Neuronal stem cell (in vitro differentiated cells): ENCODE results near the gene SOST. TPM values are rescaled to one million over a fixed set of nuclear protein-coding genes. Genes with fewer than 3 reads are reported as not detected.

ENCODE experiments used
- DNase-seq: peaks from one replicate; pipeline ENCODE4 v3.0.0-alpha.2; 2013; ENCODE audit warnings: low spot score
- H2AFZ ChIP-seq: one replicate; pipeline ENCODE4 v1.6.1; 2013; ENCODE audit warnings: mild to moderate bottlenecking, low read length, inconsistent platforms
- H2AK5ac ChIP-seq: 2 replicates; pipeline ENCODE4 v1.6.1; 2013; ENCODE audit warnings: low read depth, mild to moderate bottlenecking, inconsistent platforms, low read length, moderate library complexity, mixed read lengths
- H2BK120ac ChIP-seq: 2 replicates; pipeline ENCODE4 v1.6.1; 2013; ENCODE audit warnings: low read depth, mild to moderate bottlenecking, inconsistent platforms, low read length, moderate library complexity, mixed read lengths
- H2BK12ac ChIP-seq: one replicate; pipeline ENCODE4 v1.6.1; 2013; ENCODE audit warnings: low read length, inconsistent platforms
- H2BK15ac ChIP-seq: 2 replicates; pipeline ENCODE4 v1.6.1; 2013; ENCODE audit warnings: mild to moderate bottlenecking, low read length, inconsistent platforms, mixed read lengths
- H2BK5ac ChIP-seq: one replicate; pipeline ENCODE4 v1.6.1; 2013; ENCODE audit warnings: inconsistent platforms, mild to moderate bottlenecking, low read length, moderate library complexity
- H3K14ac ChIP-seq: one replicate; pipeline ENCODE4 v1.6.1; 2013; ENCODE audit warnings: low read length, inconsistent platforms
- H3K18ac ChIP-seq: 2 replicates; pipeline ENCODE4 v1.6.1; 2013; ENCODE audit warnings: low read length, inconsistent platforms
- H3K23ac ChIP-seq: 2 replicates; pipeline ENCODE4 v1.6.1; 2013; ENCODE audit warnings: low read depth, mild to moderate bottlenecking, mixed read lengths, low read length, inconsistent platforms; ENCODE audit not compliant: poor library complexity
- H3K27ac ChIP-seq: replicated peaks from 3 replicates; pipeline ENCODE4 v1.5.1; 2013; ENCODE audit warnings: low read length, inconsistent platforms
- H3K27me3 ChIP-seq, 3 experiments: 2 replicates each; pipeline ENCODE4 v1.6.1; 2013; ENCODE audit warnings: low read length in 3 of 3, mild to moderate bottlenecking in 2 of 3, inconsistent platforms in 1 of 3, low read depth in 1 of 3, mixed read lengths in 1 of 3, moderate library complexity in 1 of 3; ENCODE audit not compliant: control insufficient read depth in 3 of 3, insufficient read depth in 3 of 3
- H3K36me3 ChIP-seq, 2 donors: replicated peaks in 1 of 2; 2 replicates each; pipeline ENCODE4 v1.6.1; 2013; ENCODE audit warnings: low read length in 2 of 2; ENCODE audit not compliant: control insufficient read depth in 2 of 2, insufficient read depth in 2 of 2
- H3K4ac ChIP-seq: 2 replicates; pipeline ENCODE4 v1.6.1; 2013; ENCODE audit warnings: inconsistent platforms, mild to moderate bottlenecking, low read length, moderate library complexity
- H3K4me1 ChIP-seq, 2 donors: 1 replicate in 1 of 2; 2 replicates in 1 of 2; pipeline ENCODE4 v1.6.1; 2013; ENCODE audit warnings: low read length in 2 of 2, low read depth in 1 of 2; ENCODE audit not compliant: control insufficient read depth in 2 of 2, insufficient read depth in 1 of 2
- H3K4me2 ChIP-seq: one replicate; pipeline ENCODE4 v1.6.1; 2013; ENCODE audit warnings: mild to moderate bottlenecking, low read length, inconsistent platforms; ENCODE audit not compliant: insufficient read depth, poor library complexity, severe bottlenecking
- H3K4me3 ChIP-seq, 2 donors: 2 replicates each; pipeline ENCODE4 v1.5.1; 2013; ENCODE audit warnings: low read length in 2 of 2, mild to moderate bottlenecking in 2 of 2, inconsistent platforms in 1 of 2, moderate library complexity in 1 of 2
- H3K79me1 ChIP-seq: one replicate; pipeline ENCODE4 v1.6.1; 2013; ENCODE audit warnings: low read depth, mild to moderate bottlenecking, inconsistent platforms, low read length, moderate library complexity
- H3K9ac ChIP-seq: one replicate; pipeline ENCODE4 v1.6.1; 2013; ENCODE audit warnings: mild to moderate bottlenecking, low read depth, low read length, inconsistent platforms; ENCODE audit not compliant: poor library complexity
- H3K9me3 ChIP-seq, 2 donors: replicated peaks in 1 of 2; 2 replicates each; pipeline versions ENCODE3 to v1.6.1; 2013; ENCODE audit warnings: low read length in 2 of 2, mild to moderate bottlenecking in 2 of 2, inconsistent platforms in 1 of 2, low read depth in 1 of 2, mixed read lengths in 1 of 2, moderate library complexity in 1 of 2; ENCODE audit not compliant: control insufficient read depth in 2 of 2, insufficient read depth in 1 of 2
- H4K8ac ChIP-seq: one replicate; pipeline ENCODE4 v1.6.1; 2013; ENCODE audit warnings: low read depth, mild to moderate bottlenecking, inconsistent platforms, low read length, moderate library complexity
- H4K91ac ChIP-seq: one replicate; pipeline ENCODE4 v1.6.1; 2013; ENCODE audit warnings: low read length, low read depth, mild to moderate bottlenecking, inconsistent platforms; ENCODE audit not compliant: poor library complexity
- WGBS, 2 donors: extraction: QIAGEN DNeasy Blood & Tissue Kit; methylation state at CpG; one replicate each; pipeline ENCODE4 v1.1.7; 2013; ENCODE audit warnings: missing lambda C conversion rate in 2 of 2, mixed read lengths in 1 of 2; ENCODE audit not compliant: insufficient read length in 2 of 2, insufficient replicate concordance in 1 of 2; ENCODE audit errors: extremely low coverage in 2 of 2; 5-methylcytosine and 5-hydroxymethylcytosine counted together
- polyA plus RNA-seq, 2 experiments: library from polyadenylated mRNA; stranded (reverse); fragments of 200-250 nt; gene quantifications; one replicate each; pipeline ENCODE4 v1.2.3, GENCODE V29; 2013

SOST gene
- polyA plus RNA-seq (2013, experiment 1 of 2), result 0.03 TPM
- not detected for polyA plus RNA-seq (2013, experiment 2 of 2)

DNA sequence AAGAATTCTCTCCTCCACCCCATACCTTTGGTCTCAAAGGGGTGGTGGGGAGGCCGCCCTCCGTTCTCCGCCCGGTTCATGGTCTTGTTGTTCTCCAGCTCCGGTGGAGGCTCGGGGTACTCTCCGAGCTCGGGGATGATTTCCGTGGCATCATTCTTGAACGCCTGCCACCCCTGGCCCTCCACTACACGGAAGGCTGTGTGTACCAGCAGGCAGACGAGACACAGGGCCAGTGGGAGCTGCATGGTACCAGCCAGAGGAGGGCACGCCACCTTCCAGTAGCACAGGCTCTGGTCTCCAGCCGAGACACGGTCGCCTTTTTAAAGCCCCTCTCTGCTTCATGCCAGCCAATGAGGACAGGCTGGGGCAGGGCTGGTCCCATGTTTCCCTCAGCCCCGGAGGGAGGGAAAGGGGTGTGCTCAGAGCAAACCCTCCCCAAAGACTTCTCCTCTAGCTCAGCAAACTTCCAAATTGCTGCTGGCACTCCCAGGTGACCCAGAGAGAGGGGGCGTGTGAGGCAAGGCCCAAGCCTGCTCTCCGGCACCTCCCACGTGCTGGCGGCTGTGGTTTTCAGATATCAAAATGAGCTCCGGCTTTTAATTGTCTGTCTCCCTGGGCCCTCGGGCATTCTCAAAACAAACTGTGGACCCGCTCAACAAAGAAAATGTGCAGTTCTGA, at the start of gene SOST:
SOST (minus strand) TSS at position 295 of the 678 bp plus-strand sequence; CDS start at position 245, 50 bp downstream.
- no peak within 1 kb of the TSS for H2BK5ac ChIP-seq
- no peak within 1 kb of the TSS for H3K14ac ChIP-seq
- H2AK5ac ChIP-seq, result peak within 1 kb of the TSS; percentile 36
- no peak for DNase-seq
- no peaks in the 10 kb centered on the region for H3K36me3 ChIP-seq
- H2BK12ac ChIP-seq, result no peak within 1 kb of the TSS
- no peak within 1 kb of the TSS for H2BK120ac ChIP-seq
- no peak within 1 kb of the TSS for H2AFZ ChIP-seq
- no peak within 1 kb of the TSS for H4K91ac ChIP-seq
- WGBS, 2 donors, result no CpG with 5 or more reads among the region's 24 CpGs
- H3K4me1 ChIP-seq, result peaks cover 4 to 6% of the 10 kb centered on the region in 2 donors
- peaks cover 0 to 57% (median 33%) of the 10 kb centered on the region in 3 experiments for H3K27me3 ChIP-seq
- no peaks in the 10 kb centered on the region for H3K79me1 ChIP-seq
- H3K4me2 ChIP-seq, result no peak within 1 kb of the TSS
- H3K27ac ChIP-seq, result no peak within 1 kb of the TSS
- peak within 1 kb of the TSS; percentile 8 for H3K23ac ChIP-seq
- peak within 1 kb of the TSS in 1 of 2 donors; percentile 17 for H3K4me3 ChIP-seq
- H3K9me3 ChIP-seq, result no peaks in the 10 kb centered on the region
- no peak within 1 kb of the TSS for H3K9ac ChIP-seq
- no peak within 1 kb of the TSS for H4K8ac ChIP-seq
- no peak within 1 kb of the TSS for H3K4ac ChIP-seq
- peak within 1 kb of the TSS; percentile 70 for H3K18ac ChIP-seq
- peak within 1 kb of the TSS; percentile 18 for H2BK15ac ChIP-seq

DNA sequence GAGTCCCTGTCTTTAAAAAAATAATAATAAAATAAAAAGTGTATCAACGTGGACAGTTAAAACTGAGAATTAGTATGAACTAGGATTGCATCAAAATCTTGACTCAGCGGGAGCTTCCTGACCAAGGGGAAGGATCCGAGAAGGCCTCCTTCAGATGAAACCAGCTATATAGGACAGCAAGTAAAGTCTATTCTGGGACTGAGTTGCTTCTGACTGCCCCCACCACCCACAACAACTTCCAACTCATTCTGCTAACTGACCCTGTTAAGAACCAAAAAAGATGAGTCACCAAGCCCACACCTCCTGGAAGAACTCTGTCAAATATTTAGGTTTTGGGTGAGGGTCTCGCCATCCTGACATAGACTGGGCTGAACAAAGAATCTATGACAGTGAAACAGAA, 49.5 kb upstream of the SOST start:
- Histone ChIP-seq H3K27ac (no peak overlapping the region), H2BK12ac (no peak overlapping the region), H2AK5ac (no peak overlapping the region), H3K18ac (no peak overlapping the region), H3K4ac (no peak overlapping the region), H2BK5ac (no peak overlapping the region), H4K91ac (no peak overlapping the region), H2BK15ac (no peak overlapping the region), H3K4me1 (peaks cover 3 to 6% of the 10 kb centered on the region in 2 donors), H2AFZ (no peak overlapping the region), H3K9ac (no peak overlapping the region), H3K79me1 (no peaks in the 10 kb centered on the region), H3K27me3 (no peaks in the 10 kb centered on the region), H3K36me3 (peaks cover 0 to 7% of the 10 kb centered on the region in 2 donors), H3K23ac (no peak overlapping the region), H3K9me3 (no peaks in the 10 kb centered on the region), H3K14ac (no peak overlapping the region), H3K4me2 (no peak overlapping the region), H2BK120ac (no peak overlapping the region), H4K8ac (no peak overlapping the region), H3K4me3 (no peak overlapping the region)
- DNase-seq, result no peak
- no CpG with 5 or more reads among the region's 4 CpGs for WGBS, 2 donors

DNA sequence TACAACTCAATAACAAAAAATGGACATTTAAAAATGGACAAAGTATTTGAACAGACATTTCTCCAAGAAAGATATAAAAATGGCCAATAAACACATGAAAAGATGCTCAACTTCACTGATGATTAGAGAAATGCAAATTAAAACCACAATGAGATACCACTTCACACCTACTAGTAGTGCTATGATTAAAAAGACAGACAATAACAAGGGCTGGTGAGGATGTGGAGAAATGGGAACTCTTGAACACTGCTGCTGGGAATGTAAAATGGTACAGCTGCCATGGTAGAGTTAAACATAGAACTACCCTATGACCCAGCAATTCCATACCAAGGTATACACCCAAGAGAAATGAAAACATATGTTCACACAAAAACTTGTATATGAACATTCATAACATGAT, 46.5 kb upstream of the SOST start:
- no peak for DNase-seq
- Histone ChIP-seq H3K36me3 (peaks cover 0 to 3% of the 10 kb centered on the region in 2 donors), H3K18ac (no peak overlapping the region), H3K4ac (no peak overlapping the region), H3K14ac (no peak overlapping the region), H3K23ac (no peak overlapping the region), H3K9ac (no peak overlapping the region), H3K4me3 (no peak overlapping the region), H2AFZ (no peak overlapping the region), H4K91ac (no peak overlapping the region), H3K9me3 (peaks cover 0 to 2% of the 10 kb centered on the region in 2 donors), H3K27me3 (no peaks in the 10 kb centered on the region), H3K27ac (no peak overlapping the region), H4K8ac (no peak overlapping the region), H3K4me1 (peaks cover 3 to 10% of the 10 kb centered on the region in 2 donors), H2BK15ac (no peak overlapping the region), H2BK120ac (no peak overlapping the region), H2AK5ac (no peak overlapping the region), H2BK12ac (no peak overlapping the region), H3K4me2 (no peak overlapping the region), H2BK5ac (no peak overlapping the region), H3K79me1 (no peaks in the 10 kb centered on the region)

DNA sequence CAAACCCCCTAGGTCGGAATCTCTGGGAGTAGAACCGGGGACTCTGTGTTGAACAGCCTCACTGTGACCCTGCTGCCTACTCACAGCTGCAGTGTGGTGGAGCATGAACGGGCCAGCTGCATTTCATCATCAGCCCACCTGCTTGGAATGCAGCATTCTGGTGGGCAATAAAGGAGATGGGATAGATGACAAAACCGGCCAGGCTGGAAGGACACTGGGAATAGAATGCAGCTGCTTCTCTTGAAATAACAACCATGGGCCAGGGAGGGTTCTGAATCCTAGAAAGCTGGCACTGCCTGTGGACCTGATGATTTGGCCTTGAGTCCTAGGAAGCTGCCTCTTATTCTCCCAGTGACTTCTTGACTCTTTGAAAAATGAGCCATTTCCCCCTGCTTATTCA, 45.2 kb upstream of the SOST start:
- Histone ChIP-seq H3K79me1 (no peaks in the 10 kb centered on the region), H3K4me3 (no peak overlapping the region), H2BK15ac (no peak overlapping the region), H3K23ac (no peak overlapping the region), H2AK5ac (no peak overlapping the region), H3K27me3 (no peaks in the 10 kb centered on the region), H3K18ac (no peak overlapping the region), H3K4me2 (no peak overlapping the region), H4K91ac (no peak overlapping the region), H3K36me3 (peaks cover 0 to 3% of the 10 kb centered on the region in 2 donors), H2AFZ (no peak overlapping the region), H2BK120ac (no peak overlapping the region), H3K9me3 (peaks cover 0 to 2% of the 10 kb centered on the region in 2 donors), H3K14ac (no peak overlapping the region), H3K4me1 (peaks cover 3 to 10% of the 10 kb centered on the region in 2 donors), H3K9ac (no peak overlapping the region), H3K27ac (no peak overlapping the region), H3K4ac (no peak overlapping the region), H4K8ac (no peak overlapping the region), H2BK12ac (no peak overlapping the region), H2BK5ac (no peak overlapping the region)
- no CpG with 5 or more reads among the region's 4 CpGs for WGBS, 2 donors
- DNase-seq, result no peak
